ENCODE results near the gene SOCS1. TPM values are rescaled to one million over a fixed set of nuclear protein-coding genes. Genes with fewer than 3 reads are reported as not detected.

SOCS1 gene
- total and polyA plus RNA-seq, 2 of the 8 experiments (the other 6 are each of a cell fraction or from before 2014, with no cell fraction given): 21.0 to 48.9 TPM

- FAIRE-seq (no peak), DNase-seq (ENCODE audit: low read depth in 1 of 2, low spot score in 2 of 2) (no peak)
- Histone ChIP-seq H2BK120ac (replicated peaks; ENCODE audit: low read depth, low read length) (no peak overlapping the region), H4K5ac (ENCODE audit: insufficient read length, low read depth, low read length) (no peak overlapping the region), H4K8ac (ENCODE audit: extremely low read depth, insufficient read depth, low read length) (no peak overlapping the region), H3K79me1 (ENCODE audit: low read depth, low read length) (no peaks in the 10 kb centered on the region), H3K79me2 (ENCODE audit: control insufficient read depth in 1 of 2, insufficient read depth in 2 of 2, low read length in 2 of 2) (no peaks in the 10 kb centered on the region), H3K4me1 (replicated peaks in 1 of 4; ENCODE audit: control insufficient read depth in 3 of 4, insufficient read depth in 4 of 4, low read length in 3 of 4) (no peaks in the 10 kb centered on the region), H3K27me3 (replicated peaks in 1 of 4; ENCODE audit: control insufficient read depth in 3 of 4, extremely low read depth in 1 of 4, insufficient read depth in 3 of 4, low read length in 3 of 4) (no peaks in the 10 kb centered on the region), H3K36me3 (ENCODE audit: control insufficient read depth in 2 of 4, insufficient read depth in 4 of 4, low read length in 3 of 4) (peaks cover 0 to 3% (median 0%) of the 10 kb centered on the region in 4 experiments; a peak in 1 of 8 replicates), H3K9ac (replicated peaks in 1 of 4; ENCODE audit: extremely low read depth in 1 of 4, low read depth in 3 of 4, low read length in 3 of 4) (no peak overlapping the region), H3K14ac (ENCODE audit: insufficient read length) (no peak overlapping the region), H3K9me3 (ENCODE audit: insufficient read depth in 2 of 2, low read depth in 1 of 2, low read length in 1 of 2) (peaks cover 12 to 19% of the 10 kb centered on the region in 2 experiments), H2BK12ac (ENCODE audit: low read depth, low read length) (no peak overlapping the region), H3K23ac (ENCODE audit: insufficient read length) (no peak overlapping the region), H2AK5ac (ENCODE audit: low read depth, low read length) (no peak overlapping the region), H2BK15ac (ENCODE audit: low read length) (no peak overlapping the region), H3K23me2 (ENCODE audit: low read depth, low read length) (peaks cover 3% of the 10 kb centered on the region; the same call in 1 of the 2 replicates), H3K27ac (ENCODE audit: low read depth, low read length) (no peak overlapping the region), H2AFZ (ENCODE audit: low read length) (no peak overlapping the region), H3K4me2 (ENCODE audit: insufficient read depth in 1 of 2, low read depth in 2 of 2, low read length in 2 of 2) (no peak overlapping the region), H3K4ac (replicated peaks; ENCODE audit: insufficient read length, low read depth, low read length) (no peak overlapping the region), H2BK5ac (ENCODE audit: low read depth, low read length) (no peak overlapping the region), H2BK20ac (ENCODE audit: low read length) (no peak overlapping the region), H4K20me1 (replicated peaks in 1 of 2; ENCODE audit: control insufficient read depth in 1 of 2, insufficient read depth in 2 of 2, low read length in 2 of 2) (no peaks in the 10 kb centered on the region), H3K56ac (replicated peaks; ENCODE audit: insufficient read length, low read depth, low read length) (no peak overlapping the region), H3K4me3 (ENCODE audit: extremely low read depth in 1 of 4, insufficient read depth in 2 of 4, low read depth in 3 of 4, low read length in 4 of 4) (no peak overlapping the region), H3K18ac (ENCODE audit: extremely low read depth, low read length) (no peak overlapping the region), H4K91ac (replicated peaks; ENCODE audit: insufficient read length, low read length) (no peak overlapping the region)
- POLR2A ChIA-PET (ENCODE audit: partially characterized antibody): interaction anchor here (0.6 kb wide), 2 partner anchors 40 to 250 kb away, joined by 3 read pairs; partner anchors contain the start of gene SOCS1
- CTCF ChIA-PET (ENCODE audit: partially characterized antibody): interaction anchor here (0.6 to 1.5 kb wide), 10 partner anchors 11 to 1012 kb away, joined by 3 to 5 read pairs (median 3); no protein-coding TSS in a partner anchor
- WGBS, 2 experiments (ENCODE audit: extremely low coverage in 1 of 2, insufficient coverage in 1 of 2, insufficient read length in 1 of 2, insufficient replicate concordance in 2 of 2, low coverage in 1 of 2, low lambda C conversion rate in 2 of 2, missing lambda C conversion rate in 1 of 2): 94% methylated on average over 3 of the region's 3 CpGs; no CpG with 5 or more reads in 1 of the 2 experiments
- no peak for TF ChIP-seq CTBP2 (IDR thresholded peaks at IDR 0.05; ENCODE audit: borderline replicate concordance, insufficient read depth, insufficient read length, low read length)
- no peak for TF ChIP-seq PHF8 (conservative IDR thresholded peaks at IDR 0.05; ENCODE audit: low read depth, low read length)
- no peak for TF ChIP-seq POLR2AphosphoS5 (IDR thresholded peaks at IDR 0.05; ENCODE audit: low read depth, low read length)
- TF ChIP-seq ATF2 (IDR thresholded peaks at IDR 0.05; ENCODE audit: low read length): no peak
- no peak for TF ChIP-seq CTCF (IDR thresholded peaks at IDR 0.05; ENCODE audit: control extremely low read depth in 1 of 3, insufficient read depth in 1 of 3, low read depth in 1 of 3, low read length in 3 of 3)
- TF ChIP-seq HDAC2 (IDR thresholded peaks at IDR 0.05; ENCODE audit: borderline replicate concordance in 1 of 2, low read depth in 2 of 2, low read length in 2 of 2): no peak
- TF ChIP-seq ASH2L (IDR thresholded peaks at IDR 0.05; ENCODE audit: low read length): no peak
- no peak for TF ChIP-seq SP1 (IDR thresholded peaks at IDR 0.05; ENCODE audit: low read depth, low read length)
These were observed 40.0 kb downstream of the SOCS1 start for GRCh38 chr16:11215935-11216556.

Data from H1 (cell line).